NCI-H1092 treated with DMSO at 0.1 percent for 48 hours (cell line): ENCODE results near the gene STX18.
"Not testable (repeated sequence)": the region's sequence is repeated elsewhere in the genome, so short reads cannot be mapped to it uniquely, and the experiment has no call there.

Experiments
- DNase-seq: peaks from one replicate; lab custom pipeline; 2025; lab: John Stamatoyannopoulos, UW

The STX18 gene

DNA sequence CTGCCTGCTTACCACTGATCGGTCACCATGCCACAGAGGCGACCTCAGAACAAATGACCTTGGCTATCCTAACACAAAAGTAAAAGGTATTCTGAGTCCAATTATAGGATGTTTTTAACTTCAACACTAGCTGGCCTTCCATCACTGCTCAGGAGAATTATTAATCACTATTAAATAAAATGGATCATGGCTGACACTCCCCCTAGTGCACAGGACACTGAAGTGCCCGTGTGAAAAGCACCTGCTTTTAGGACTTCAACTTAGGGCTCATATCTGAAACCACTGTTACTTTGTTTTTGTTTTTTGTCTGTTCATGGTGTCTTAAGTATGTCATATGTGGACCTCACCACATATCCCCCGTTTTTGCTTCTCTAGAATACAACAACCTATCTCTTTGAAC, 33.9 kb downstream of the STX18 start:
- no peak for DNase-seq

DNA sequence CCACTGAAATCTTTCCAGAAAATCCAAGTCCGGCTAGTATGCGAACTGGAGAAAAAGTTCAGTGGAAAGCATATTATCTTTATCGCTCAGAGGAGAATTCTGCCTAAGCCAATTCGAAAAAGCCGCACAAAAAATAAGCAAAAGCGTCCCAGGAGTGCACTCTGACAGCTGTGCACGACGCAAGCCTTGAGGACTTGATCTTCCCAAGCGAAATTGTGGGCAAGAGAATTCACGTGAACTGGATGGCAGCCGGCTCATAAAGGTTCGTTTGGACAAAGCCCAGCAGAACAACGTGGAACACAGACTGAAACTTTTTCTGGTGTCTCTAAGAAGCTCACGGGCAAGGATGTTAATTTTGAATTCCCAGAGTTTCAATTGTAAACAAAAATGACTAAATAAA, 34.4 kb downstream of the STX18 start:
- DNase-seq: no peak

- DNase-seq: no peak
These were observed 34.9 kb downstream of the STX18 start for GRCh38 chr4:4506961-4507360.

GRCh38 chr4:4505211-4505610, 36.6 kb downstream of the STX18 start:
- not testable (repeated sequence) for DNase-seq

GRCh38 chr4:4504783-4505182, 37.1 kb downstream of the STX18 start:
- DNase-seq: no peak

DNA sequence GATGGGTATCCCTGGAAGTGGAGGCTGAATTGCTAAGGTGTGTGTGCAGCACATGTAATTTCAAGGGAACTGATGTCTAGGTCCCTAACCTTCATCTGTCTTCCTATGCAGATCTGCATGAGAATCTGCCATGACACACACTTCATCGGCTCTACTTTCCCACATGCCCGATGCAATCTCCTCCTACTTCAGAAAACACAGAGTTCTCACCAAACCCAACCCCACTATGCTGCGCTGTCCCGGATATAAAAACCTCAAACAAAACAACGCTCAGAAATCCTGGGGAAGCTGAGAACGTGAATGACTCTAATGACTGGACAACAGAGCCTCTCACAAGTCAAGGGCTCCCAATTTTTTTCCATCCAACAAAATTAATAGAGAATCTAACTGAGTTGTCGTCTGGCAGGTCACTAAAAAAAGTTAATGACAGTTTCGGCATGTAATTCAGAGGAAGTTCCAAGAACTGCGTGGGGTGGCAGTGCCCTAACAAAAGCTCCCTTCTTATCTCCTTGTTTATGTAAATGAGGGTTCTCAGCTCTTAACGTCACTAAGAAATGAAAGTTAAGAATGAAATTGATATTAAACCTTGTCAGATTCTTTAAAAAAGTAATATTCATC, 39.0 kb downstream of the STX18 start:
- DNase-seq: no peak

DNA sequence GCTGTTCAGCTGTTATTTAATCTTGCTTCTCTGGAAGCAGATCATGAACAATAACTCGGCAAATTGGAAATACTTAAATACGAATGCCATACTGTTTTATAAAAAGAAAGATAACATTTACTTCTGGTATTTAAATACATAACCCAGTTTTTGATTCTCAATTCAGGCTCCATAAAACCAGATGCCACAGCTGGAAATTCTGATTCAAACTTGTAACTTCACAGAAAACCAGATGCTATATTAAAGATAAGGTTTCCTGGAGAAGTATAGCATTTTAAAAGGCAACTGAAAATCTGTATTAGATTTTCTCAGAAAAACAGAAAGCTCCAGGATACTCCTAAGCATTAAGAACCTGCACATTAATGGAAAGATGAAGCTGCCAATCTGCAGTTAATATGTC, 40.2 kb downstream of the STX18 start:
- DNase-seq: no peak

DNA sequence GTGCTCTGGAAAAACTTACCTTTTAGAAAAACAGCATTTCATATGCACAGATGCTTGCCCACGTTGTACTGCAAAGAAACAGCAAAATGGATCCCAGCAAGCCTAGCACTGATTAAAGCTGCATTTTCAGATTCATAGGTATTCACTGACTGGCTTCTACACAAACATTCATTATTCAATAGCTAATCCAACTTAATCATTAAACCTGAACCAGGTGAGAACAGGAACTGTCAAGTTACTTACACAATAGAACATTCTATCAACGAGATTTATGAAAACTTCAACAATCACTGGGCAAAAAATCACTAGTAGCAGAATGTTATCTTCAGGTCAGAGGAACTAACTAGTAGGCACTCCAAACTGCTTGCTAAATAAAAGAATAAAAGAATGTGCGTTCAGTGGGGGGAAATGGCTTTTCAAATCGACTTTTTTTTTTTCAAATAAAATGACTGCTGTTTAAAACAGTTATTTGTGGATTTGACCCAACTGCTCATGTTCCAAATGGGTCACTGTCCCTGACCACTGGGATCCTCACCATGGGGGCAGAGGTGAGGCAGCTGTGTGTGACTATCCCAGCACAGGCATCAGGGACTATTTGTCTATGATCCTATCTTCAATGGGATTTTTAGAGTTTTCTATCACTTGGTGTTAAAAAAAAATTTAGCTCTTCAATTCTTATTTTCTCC, 42.3 kb downstream of the STX18 start:
- no peak for DNase-seq

DNA sequence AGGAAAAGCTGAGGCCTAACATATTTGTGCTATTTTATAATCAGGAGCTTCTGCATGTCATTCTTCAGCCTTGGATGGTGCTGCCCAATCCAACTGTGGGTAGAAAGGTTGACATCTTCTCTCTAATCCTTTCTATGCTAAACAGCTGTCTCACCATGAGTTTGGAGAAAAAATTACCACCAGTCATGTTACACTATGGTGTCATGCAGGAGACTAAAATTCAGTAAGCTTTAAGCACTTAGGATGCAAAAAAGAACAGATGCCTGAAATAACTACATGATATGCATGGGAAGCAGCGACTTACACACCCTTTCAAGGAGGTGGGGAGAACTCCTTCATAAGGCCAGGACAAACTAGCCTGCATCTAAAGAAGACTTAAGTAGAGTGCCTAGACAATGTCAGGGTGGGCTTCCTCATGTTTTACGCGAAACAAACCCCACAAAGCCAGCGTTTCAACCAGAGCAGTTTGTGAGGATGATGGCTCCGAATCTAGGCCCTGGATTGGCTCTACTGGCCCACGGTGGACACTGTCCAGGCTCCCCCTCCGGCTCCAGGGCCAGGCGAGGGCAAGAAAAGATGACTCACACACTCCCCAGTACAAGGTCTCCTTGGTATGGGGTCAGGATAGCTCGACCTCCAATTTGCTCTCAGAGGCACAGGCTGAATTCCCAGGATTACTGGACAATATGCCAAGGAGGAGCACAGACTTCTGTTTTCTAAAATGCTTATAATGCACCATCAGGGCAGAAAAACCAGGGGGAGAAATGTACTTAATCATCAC, 45.1 kb downstream of the STX18 start:
- DNase-seq: no peak

GRCh38 chr4:4494882-4495281, 47.0 kb downstream of the STX18 start:
- no peak for DNase-seq

DNA sequence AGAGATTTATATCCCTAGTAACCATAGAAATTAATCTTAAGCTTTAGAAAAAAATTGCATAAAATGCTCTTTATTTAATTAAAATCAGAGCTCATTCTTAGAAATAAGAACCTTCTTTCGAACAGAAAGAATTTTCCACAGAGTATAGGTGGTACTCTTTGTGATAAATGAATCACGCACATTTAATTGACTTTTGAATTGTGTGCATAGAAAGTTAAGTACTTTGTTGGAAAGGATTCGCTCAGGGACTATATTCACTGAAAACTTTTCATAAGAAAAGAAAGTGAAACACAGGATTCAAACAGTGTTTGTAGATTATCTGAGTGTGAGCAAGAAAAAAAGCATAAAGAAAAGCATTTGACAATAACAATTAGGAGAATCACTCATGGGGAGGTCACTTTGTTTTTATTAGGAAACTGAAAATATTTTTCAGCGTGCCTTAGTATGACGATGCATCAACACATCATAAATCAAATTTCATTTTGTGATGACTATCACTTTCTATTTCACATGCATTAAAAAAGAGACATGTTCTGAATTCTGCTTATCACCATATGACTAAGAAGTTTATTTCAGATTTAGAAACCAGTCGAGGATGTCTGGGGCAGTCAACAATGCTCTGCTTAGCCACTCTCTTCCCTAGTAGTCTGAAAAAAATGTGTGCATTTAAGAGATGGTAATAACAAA, 49.5 kb downstream of the STX18 start:
- DNase-seq: no peak

GRCh38 chr4:4491396-4491893, 50.4 kb downstream of the STX18 start:
- no peak for DNase-seq

- no peak for DNase-seq
These were observed 51.0 kb downstream of the STX18 start for GRCh38 chr4:4490816-4491215.

- DNase-seq: no peak
These were observed 51.8 kb downstream of the STX18 start for GRCh38 chr4:4490041-4490440.

DNA sequence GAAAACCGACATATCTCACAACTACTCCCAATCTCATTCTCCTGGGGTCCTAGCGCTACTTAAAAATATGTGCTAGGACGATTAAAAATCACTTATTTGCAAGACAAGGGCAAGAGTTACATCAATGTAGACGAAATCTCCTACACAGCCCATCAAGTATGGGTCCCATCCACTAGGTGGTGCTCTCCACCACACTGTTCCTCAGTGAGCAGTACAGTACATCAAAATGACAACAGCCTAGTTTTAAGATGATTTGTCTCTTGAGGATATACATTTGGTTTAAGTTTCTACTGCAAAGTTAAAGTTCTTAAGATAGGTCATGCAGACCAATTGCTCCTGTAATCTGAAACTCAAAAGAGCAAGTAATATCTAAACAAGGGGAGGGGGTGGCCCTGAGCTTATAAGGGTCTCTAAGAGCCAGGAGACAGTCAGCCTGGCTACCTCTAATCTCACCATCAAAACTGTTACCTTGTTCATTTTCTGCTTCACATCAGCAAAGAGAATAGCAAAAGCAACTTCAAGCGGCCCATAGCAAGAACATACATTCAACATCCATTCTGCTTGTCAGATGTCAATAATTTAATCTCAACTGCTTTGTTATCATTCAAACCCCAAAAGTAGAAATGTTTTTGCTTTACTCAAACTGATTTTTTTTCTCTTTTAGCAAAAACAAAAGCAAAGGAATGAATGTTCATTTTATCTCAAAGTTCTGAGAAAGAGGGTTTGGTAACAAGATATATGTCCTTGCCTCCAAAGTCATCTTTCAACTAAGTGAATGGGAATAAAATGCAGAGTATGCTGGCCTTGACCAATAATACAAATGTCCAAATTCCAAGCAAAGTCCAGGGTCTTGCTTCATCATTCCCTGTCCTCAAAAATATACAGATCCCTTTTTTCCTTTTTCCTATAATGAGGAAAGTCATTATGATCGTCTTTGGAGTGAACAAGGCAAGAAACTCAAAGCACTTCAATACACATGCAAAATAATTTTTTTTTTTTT, 53.1 kb downstream of the STX18 start:
- DNase-seq: peak; percentile 54

- no peak for DNase-seq
These were observed 54.9 kb downstream of the STX18 start for GRCh38 chr4:4486969-4487368.

GRCh38 chr4:4485806-4486205, 56.0 kb downstream of the STX18 start:
- DNase-seq: no peak

- no peak for DNase-seq
These were observed 60.4 kb downstream of the STX18 start for GRCh38 chr4:4481399-4481994.

DNA sequence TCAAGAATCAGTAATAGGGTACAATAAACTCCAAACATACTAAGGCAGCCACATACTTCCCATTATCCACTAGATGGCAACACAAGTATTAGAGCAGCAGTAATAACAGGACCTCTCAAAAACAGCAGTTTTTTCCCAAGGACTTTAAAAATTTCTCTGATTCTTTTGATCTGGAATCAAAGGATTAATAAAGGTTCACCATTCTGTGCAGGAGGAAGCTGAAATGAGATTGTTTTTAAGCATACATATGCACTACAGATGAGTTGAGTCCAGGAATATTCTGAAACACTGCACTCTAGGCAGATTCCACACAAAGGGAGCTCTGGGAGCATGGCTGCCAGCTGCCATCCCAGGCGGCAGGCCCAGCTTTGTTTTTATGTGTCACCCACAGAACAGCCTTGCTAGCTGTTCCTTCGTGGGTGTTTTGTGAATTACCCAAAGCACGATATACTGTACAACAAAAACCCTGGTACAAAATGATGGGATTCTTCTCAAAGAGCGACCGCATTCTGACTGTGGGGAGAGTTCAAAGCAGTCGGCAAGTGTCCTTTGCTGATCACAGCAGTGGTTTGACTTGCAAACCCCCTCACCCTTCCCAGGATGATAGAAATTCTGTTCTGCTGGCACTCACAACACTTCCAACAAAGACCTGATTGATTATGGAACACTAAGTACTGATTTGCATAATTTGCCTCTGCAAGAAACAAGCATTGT, 61.0 kb downstream of the STX18 start:
- DNase-seq: peak; percentile 35

DNA sequence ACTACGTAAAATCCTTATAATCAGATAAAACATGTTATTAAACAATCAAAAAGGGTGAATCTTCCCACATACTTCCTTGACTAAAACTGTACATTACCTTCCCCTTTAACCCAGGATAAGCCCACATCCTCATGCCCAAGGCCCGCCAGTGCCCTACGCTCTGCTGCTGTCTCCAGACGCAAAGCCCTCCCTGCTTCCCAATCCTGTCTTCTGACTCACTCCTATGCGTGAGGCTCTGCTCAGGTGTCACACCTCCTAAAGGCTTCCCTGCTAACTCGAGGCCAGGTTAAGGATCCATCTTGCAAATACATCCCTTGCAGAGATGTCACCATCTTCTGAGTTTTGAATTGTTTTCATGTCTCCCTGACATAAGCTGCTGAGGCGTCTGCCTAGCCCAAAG, 61.6 kb downstream of the STX18 start:
- no peak for DNase-seq
